MM.1S (cell line): Measurements from ENCODE around the gene STARD8.

Experiments used
- DNase-seq: peaks from one replicate; pipeline ENCODE4 v3.0.0-alpha.2; 2015
- H2AFZ ChIP-seq: fragments of 300-600 bp; sonication (generic); 2 replicates; pipeline ENCODE4 v1.6.0; 2016; ENCODE audit warnings: antibody characterized with exemption, low read length
- H3F3A ChIP-seq: fragments of 300-600 bp; sonication (generic); 2 replicates; pipeline ENCODE4 v1.6.1; 2016; ENCODE audit warnings: mild to moderate bottlenecking, antibody characterized with exemption, low read length, moderate library complexity, mixed read lengths; ENCODE audit not compliant: insufficient read depth
- H3K27ac ChIP-seq: fragments of 300-600 bp; sonication (generic); 2 replicates; pipeline ENCODE4 v1.5.1; 2016; ENCODE audit warnings: mild to moderate bottlenecking, low read length
- H3K27me3 ChIP-seq: fragments of 300-600 bp; sonication (generic); replicated peaks from 2 replicates; pipeline ENCODE4 v1.6.0; 2016; ENCODE audit warnings: low read length; ENCODE audit not compliant: insufficient read depth
- H3K36me3 ChIP-seq: fragments of 300-600 bp; sonication (generic); replicated peaks from 2 replicates; pipeline ENCODE4 v1.6.1; 2016; ENCODE audit warnings: mild to moderate bottlenecking, low read length, mixed read lengths; ENCODE audit not compliant: insufficient read depth
- H3K4me1 ChIP-seq: fragments of 300-600 bp; sonication (generic); 2 replicates; pipeline ENCODE4 v1.6.1; 2016; ENCODE audit warnings: low read length, mixed read lengths
- H3K4me2 ChIP-seq: fragments of 300-600 bp; sonication (generic); 2 replicates; pipeline ENCODE4 v1.6.0; 2016; ENCODE audit warnings: low read depth, low read length
- H3K4me3 ChIP-seq: fragments of 300-600 bp; sonication (generic); 2 replicates; pipeline ENCODE4 v1.5.1; 2016; ENCODE audit warnings: low read length, mixed read lengths
- H3K79me2 ChIP-seq: fragments of 300-600 bp; sonication (generic); 2 replicates; pipeline ENCODE4 v1.6.1; 2016; ENCODE audit warnings: mixed run types, low read length, mixed read lengths
- H3K9ac ChIP-seq: fragments of 300-600 bp; sonication (generic); 2 replicates; pipeline ENCODE4 v1.6.1; 2016; ENCODE audit warnings: low read length, mixed read lengths
- H3K9me2 ChIP-seq: fragments of 300-600 bp; sonication (generic); replicated peaks from 2 replicates; pipeline ENCODE4 v1.6.1; 2016; ENCODE audit warnings: mild to moderate bottlenecking, low read length, mixed read lengths; ENCODE audit not compliant: insufficient read depth
- H3K9me3 ChIP-seq: fragments of 300-600 bp; sonication (generic); replicated peaks from 2 replicates; pipeline ENCODE4 v1.6.1; 2016; ENCODE audit warnings: mild to moderate bottlenecking, low read length, mixed read lengths; ENCODE audit not compliant: insufficient read depth
- H4K20me1 ChIP-seq: fragments of 300-600 bp; sonication (generic); 2 replicates; pipeline ENCODE4 v1.6.1; 2016; ENCODE audit warnings: mild to moderate bottlenecking, low read length, moderate library complexity, mixed read lengths; ENCODE audit not compliant: insufficient read depth
- EZH2 ChIP-seq: fragments of 300-600 bp; sonication (generic); optimal IDR thresholded peaks from 2 replicates; pipeline ENCODE3; 2017; ENCODE audit warnings: low read depth, mild to moderate bottlenecking, antibody characterized with exemption, low read length, mixed read lengths
- EZH2phosphoT487 ChIP-seq: fragments of 300-600 bp; sonication (generic); IDR thresholded peaks from 2 replicates; pipeline ENCODE4 v1.6.1; 2018; ENCODE audit warnings: antibody characterized with exemption, low read length
- TF ChIP-seq, protein P1 (sequence below): fragments of 300-600 bp; sonication (generic); IDR thresholded peaks from 2 replicates; pipeline ENCODE4 v1.5.1; 2016; ENCODE audit warnings: antibody characterized with exemption, low read length, mixed read lengths

The STARD8 gene

DNA sequence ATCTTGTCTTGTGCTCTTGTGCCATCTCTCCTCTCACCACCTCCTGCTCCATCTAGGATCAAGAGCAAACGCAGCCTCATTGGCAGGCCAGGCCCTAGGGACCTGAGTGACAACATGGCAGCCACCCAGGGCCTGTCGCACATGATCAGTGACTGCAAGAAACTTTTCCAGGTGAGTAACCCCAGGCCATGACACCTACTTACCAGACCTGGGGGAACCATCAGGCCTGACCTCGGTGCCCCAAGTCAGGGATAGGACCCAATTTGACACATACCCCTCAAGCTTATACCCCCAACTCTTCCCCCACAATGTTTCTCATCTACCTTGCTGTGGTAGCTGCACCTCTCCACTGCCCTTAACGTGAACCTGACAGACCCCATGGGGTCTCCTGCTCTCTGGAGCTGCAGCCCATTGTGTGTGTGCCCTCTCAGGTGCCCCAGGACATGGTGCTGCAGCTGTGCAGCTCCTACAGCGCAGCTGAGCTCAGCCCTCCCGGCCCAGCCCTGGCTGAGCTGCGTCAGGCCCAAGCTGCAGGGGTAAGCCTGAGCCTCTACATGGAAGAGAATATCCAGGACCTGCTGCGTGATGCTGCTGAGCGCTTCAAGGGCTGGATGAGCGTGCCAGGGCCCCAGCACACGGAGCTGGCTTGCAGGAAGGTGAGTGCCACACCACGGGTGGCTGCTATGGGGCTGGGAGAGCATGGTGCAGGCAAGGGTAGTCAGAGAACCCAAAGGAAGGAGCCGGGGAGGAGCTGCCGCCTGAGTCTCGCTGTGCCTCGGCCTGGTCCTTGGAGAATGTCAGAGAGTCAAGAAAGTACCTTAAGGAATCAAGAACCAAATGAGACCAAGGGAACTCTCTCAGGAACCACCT lies 74.8 kb downstream of the STARD8 start:
- H2AFZ ChIP-seq = no peak overlapping the region
- TF ChIP-seq, protein P1, sequence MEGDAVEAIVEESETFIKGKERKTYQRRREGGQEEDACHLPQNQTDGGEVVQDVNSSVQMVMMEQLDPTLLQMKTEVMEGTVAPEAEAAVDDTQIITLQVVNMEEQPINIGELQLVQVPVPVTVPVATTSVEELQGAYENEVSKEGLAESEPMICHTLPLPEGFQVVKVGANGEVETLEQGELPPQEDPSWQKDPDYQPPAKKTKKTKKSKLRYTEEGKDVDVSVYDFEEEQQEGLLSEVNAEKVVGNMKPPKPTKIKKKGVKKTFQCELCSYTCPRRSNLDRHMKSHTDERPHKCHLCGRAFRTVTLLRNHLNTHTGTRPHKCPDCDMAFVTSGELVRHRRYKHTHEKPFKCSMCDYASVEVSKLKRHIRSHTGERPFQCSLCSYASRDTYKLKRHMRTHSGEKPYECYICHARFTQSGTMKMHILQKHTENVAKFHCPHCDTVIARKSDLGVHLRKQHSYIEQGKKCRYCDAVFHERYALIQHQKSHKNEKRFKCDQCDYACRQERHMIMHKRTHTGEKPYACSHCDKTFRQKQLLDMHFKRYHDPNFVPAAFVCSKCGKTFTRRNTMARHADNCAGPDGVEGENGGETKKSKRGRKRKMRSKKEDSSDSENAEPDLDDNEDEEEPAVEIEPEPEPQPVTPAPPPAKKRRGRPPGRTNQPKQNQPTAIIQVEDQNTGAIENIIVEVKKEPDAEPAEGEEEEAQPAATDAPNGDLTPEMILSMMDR = no peak
- TF ChIP-seq EZH2phosphoT487 = no peak
- no peak for TF ChIP-seq EZH2
- H4K20me1 ChIP-seq = no peaks in the 10 kb centered on the region
- H3K27ac ChIP-seq = no peak overlapping the region
- H3K36me3 ChIP-seq = no peaks in the 10 kb centered on the region
- H3K4me2 ChIP-seq = no peak overlapping the region
- H3K9me3 ChIP-seq = no peaks in the 10 kb centered on the region
- no peaks in the 10 kb centered on the region for H3K9me2 ChIP-seq
- DNase-seq = no peak
- H3K79me2 ChIP-seq = no peaks in the 10 kb centered on the region
- H3K27me3 ChIP-seq = no peaks in the 10 kb centered on the region
- H3K9ac ChIP-seq = no peak overlapping the region
- no peaks in the 10 kb centered on the region for H3K4me1 ChIP-seq
- no peak overlapping the region for H3K4me3 ChIP-seq
- no peaks in the 10 kb centered on the region for H3F3A ChIP-seq

DNA sequence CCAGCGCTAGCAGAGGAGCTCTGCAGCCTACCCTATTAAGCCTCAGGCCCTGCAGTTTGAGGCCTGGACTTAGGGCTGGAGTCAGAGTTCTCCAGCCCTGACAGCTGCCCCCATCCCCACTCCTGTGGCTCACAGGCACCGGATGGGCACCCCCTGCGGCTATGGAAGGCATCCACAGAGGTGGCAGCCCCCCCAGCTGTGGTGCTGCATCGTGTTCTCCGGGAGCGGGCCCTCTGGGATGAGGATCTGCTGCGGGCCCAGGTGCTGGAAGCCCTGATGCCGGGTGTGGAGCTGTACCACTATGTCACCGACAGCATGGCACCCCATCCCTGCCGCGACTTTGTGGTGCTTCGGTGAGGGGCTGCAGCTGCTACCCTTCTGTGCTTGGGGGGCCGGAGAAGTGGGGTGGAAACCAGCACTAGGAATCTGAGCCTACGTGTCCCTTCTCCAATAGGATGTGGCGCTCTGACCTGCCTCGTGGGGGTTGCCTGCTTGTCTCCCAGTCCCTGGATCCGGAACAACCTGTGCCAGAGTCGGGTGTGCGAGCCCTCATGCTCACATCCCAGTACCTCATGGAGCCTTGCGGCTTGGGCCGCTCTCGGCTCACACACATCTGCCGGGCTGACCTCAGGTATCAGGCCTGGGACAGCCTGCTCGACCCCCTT lies 76.2 kb downstream of the STARD8 start:
- no peak overlapping the region for H3K9ac ChIP-seq
- H3F3A ChIP-seq = no peaks in the 10 kb centered on the region
- no peak overlapping the region for H3K27ac ChIP-seq
- no peak for DNase-seq
- no peaks in the 10 kb centered on the region for H4K20me1 ChIP-seq
- no peaks in the 10 kb centered on the region for H3K4me1 ChIP-seq
- H3K4me2 ChIP-seq = no peak overlapping the region
- H3K9me2 ChIP-seq = no peaks in the 10 kb centered on the region
- no peaks in the 10 kb centered on the region for H3K27me3 ChIP-seq
- no peaks in the 10 kb centered on the region for H3K79me2 ChIP-seq
- H3K36me3 ChIP-seq = no peaks in the 10 kb centered on the region
- no peak overlapping the region for H3K4me3 ChIP-seq
- H3K9me3 ChIP-seq = no peaks in the 10 kb centered on the region
- no peak for TF ChIP-seq EZH2phosphoT487
- TF ChIP-seq EZH2 = no peak
- TF ChIP-seq, protein P1 = no peak
- no peak overlapping the region for H2AFZ ChIP-seq

DNA sequence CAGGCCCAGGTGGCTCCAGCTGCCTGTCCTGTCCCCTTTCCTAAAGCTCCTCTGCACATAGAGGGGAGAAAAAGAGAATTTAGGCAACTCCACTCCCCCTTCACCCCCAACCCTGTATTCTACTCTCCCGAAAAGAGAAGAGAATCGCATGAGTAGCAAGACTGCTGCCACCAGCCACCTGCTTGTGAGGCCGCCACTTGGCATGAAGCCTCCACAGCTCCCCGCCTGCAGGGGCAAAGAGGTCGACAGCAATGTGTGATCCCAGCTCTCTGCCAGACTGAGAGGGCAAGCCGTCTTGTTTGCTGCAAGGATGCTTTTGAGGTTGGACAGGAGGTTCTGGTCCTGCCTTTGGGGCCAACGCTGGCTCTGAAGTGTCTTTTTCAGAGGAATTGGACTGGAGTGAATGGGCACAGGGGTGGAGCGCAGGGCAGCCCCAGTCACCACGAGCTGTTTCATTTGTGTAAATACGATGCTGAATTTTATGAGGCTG lies 77.1 kb downstream of the STARD8 start:
- Histone ChIP-seq H3K4me3 (no peak overlapping the region), H3K27ac (no peak overlapping the region), H3K36me3 (no peaks in the 10 kb centered on the region), H3K4me1 (no peaks in the 10 kb centered on the region), H3K9ac (no peak overlapping the region), H3K27me3 (no peaks in the 10 kb centered on the region), H3K9me2 (no peaks in the 10 kb centered on the region), H4K20me1 (no peaks in the 10 kb centered on the region), H3K79me2 (no peaks in the 10 kb centered on the region), H3K9me3 (no peaks in the 10 kb centered on the region), H3F3A (no peaks in the 10 kb centered on the region), H3K4me2 (no peak overlapping the region), H2AFZ (no peak overlapping the region)
- DNase-seq = no peak
- TF ChIP-seq EZH2phosphoT487 (no peak), EZH2 (no peak)
- TF ChIP-seq, protein P1 = no peak
